Thoracic aorta endothelial cell (primary cell): ENCODE data around the gene APCS. TPM values are rescaled to one million over a fixed set of nuclear protein-coding genes. Genes with fewer than 3 reads are reported as not detected.

Experiments
- total RNA-seq: library from RNA; depleted of rRNA; stranded (reverse); fragments of >200 nt; gene quantifications from 2 replicates; pipeline ENCODE4 v1.2.3, GENCODE V29; 2012

Gene APCS
- total RNA-seq, result not detected in 2 replicates

GRCh38 chr1:159587461-159587951, at the start of gene APCS:
Gene APCS, plus strand, starts transcription at chr1:159587826. Its CDS starts 96 bp downstream, at chr1:159587922.

Other genes with a start within 250 kb of the APCS start
- not detected in 2 replicates for gene OR10J4, start 155.6 kb upstream of the APCS start, total RNA-seq
- gene OR10J1, start 148.1 kb upstream of the APCS start, total RNA-seq, result not detected in 2 replicates
- not detected in 2 replicates for gene OR10J5, start 51.8 kb upstream of the APCS start, total RNA-seq
- gene CRP, start 126.8 kb downstream of the APCS start, total RNA-seq, result 0.29 TPM in 1 of 2 replicates, not detected in the other
- gene DUSP23, start 193.1 kb downstream of the APCS start, total RNA-seq, result 36.2 and 73.9 TPM in 2 replicates
- gene FCRL6, start 214.5 kb downstream of the APCS start, total RNA-seq, result not detected in 2 replicates
- gene SLAMF8, start 239.0 kb downstream of the APCS start, total RNA-seq, result not detected in 2 replicates